ENCODE data around the gene RNF141.

GRCh38 chr11:10515418-10515817 lies 25.6 kb downstream of the RNF141 start:
- no peak for TF ChIP-seq BCL11A (tag by site-specific recombination; IDR thresholded peaks at IDR 0.05; ENCODE audit: low read depth)
- TF ChIP-seq CTCF (tag by site-specific recombination; IDR thresholded peaks at IDR 0.05) = no peak
- no peak for TF ChIP-seq MYNN (tag by site-specific recombination; IDR thresholded peaks at IDR 0.05; ENCODE audit: borderline replicate concordance)
- TF ChIP-seq REST (tag by site-specific recombination; IDR thresholded peaks at IDR 0.05) = no peak
- no peak for TF ChIP-seq ZNF266 (tag by site-specific recombination; IDR thresholded peaks at IDR 0.05; ENCODE audit: low read depth)
